ENCODE measurements around the gene LARP4B. TPM values are rescaled to one million over a fixed set of nuclear protein-coding genes. Genes with fewer than 3 reads are reported as not detected.

The LARP4B gene
- total and polyA plus RNA-seq, 2 donors (not counting 1 experiment from before 2014, with no cell fraction given) = 35.6 to 129 TPM

DNA sequence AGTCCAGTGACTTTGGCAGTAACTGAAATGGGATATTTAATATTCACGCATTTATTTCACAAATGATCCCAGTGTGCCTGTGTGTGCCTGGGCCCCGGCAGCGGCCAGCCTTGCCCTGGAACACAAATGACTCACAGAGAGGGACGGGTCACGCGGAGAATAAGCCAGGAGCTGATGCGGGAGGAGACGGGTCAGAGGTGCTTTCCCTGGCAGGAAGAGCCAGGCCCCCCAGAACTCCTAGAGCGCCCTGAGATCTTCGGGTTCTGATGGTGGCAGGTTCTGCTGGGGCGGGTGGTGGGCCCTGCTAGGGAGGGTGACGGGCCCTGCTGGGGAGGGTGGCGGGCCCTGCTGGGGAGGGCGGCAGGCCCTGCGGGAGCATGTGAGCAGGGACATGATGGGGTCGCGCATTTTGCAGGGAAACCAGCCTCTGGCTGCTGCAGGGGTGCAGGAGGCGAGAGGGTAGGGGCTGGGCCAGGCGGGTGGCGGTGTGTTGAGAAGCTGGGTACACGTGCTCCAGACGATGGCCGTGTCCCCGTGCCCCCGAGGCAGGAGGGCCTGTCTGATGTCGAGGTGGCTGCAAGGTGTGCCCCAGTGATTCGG, 157.8 kb downstream of the LARP4B start:
- no peaks in the 10 kb centered on the region for H3K79me2 ChIP-seq (ENCODE audit: control insufficient read depth, insufficient read depth, low read length)
- no peaks in the 10 kb centered on the region for H4K20me1 ChIP-seq (ENCODE audit: control insufficient read depth, insufficient read depth, low read length, poor library complexity, severe bottlenecking)
- no peak for DNase-seq
- H3K9me3 ChIP-seq (ENCODE audit: control extremely low read depth in 1 of 3, control insufficient read depth in 2 of 3, insufficient read depth in 1 of 3, low read length in 2 of 3) = peaks cover 0 to 35% (median 4%) of the 10 kb centered on the region in 3 donors
- TF ChIP-seq, protein P1, sequence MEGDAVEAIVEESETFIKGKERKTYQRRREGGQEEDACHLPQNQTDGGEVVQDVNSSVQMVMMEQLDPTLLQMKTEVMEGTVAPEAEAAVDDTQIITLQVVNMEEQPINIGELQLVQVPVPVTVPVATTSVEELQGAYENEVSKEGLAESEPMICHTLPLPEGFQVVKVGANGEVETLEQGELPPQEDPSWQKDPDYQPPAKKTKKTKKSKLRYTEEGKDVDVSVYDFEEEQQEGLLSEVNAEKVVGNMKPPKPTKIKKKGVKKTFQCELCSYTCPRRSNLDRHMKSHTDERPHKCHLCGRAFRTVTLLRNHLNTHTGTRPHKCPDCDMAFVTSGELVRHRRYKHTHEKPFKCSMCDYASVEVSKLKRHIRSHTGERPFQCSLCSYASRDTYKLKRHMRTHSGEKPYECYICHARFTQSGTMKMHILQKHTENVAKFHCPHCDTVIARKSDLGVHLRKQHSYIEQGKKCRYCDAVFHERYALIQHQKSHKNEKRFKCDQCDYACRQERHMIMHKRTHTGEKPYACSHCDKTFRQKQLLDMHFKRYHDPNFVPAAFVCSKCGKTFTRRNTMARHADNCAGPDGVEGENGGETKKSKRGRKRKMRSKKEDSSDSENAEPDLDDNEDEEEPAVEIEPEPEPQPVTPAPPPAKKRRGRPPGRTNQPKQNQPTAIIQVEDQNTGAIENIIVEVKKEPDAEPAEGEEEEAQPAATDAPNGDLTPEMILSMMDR (IDR thresholded peaks at IDR 0.05) = no peak
- TF ChIP-seq EZH2 (IDR thresholded peaks at IDR 0.05; ENCODE audit: borderline replicate concordance, insufficient read depth, low read depth, low read length, poor library complexity, severe bottlenecking) = no peak
- H3K27ac Mint-ChIP-seq = no peak overlapping the region
- no peaks in the 10 kb centered on the region for H3K4me1 ChIP-seq (ENCODE audit: control insufficient read depth in 2 of 2, insufficient read depth in 2 of 2, low read length in 2 of 2)
- ChIA-PET POLR2A (no interaction called here), CTCF (interaction anchor here (0.5 kb wide), 1 partner anchor 698 kb away, joined by 5 read pairs; no protein-coding TSS in a partner anchor)
- 94% methylated on average over 27 of the region's 27 CpGs for WGBS (ENCODE audit: insufficient coverage)
- no peak for ATAC-seq (ENCODE audit: low read depth)
- no peak overlapping the region for H3K4me2 ChIP-seq (replicated peaks; ENCODE audit: low read depth, low read length, poor library complexity, severe bottlenecking)
- intact Hi-C loops (cut with micrococcal nuclease) = no loop called here
- no peak overlapping the region for H3K4me3 ChIP-seq (ENCODE audit: control extremely low read depth in 1 of 5, extremely low read depth in 1 of 5, insufficient read depth in 1 of 5, low read depth in 2 of 5, low read length in 4 of 5)
- H3K27me3 ChIP-seq (replicated peaks in 1 of 4; ENCODE audit: control extremely low read depth in 1 of 4, control insufficient read depth in 3 of 4, insufficient read depth in 4 of 4, low read length in 3 of 4) = peaks cover 0 to 2% (median 0%) of the 10 kb centered on the region in 4 experiments
- peaks cover 3% of the 10 kb centered on the region for H3K9me3 Mint-ChIP-seq (ENCODE audit: insufficient read depth)
- H3K4me3 Mint-ChIP-seq = no peak overlapping the region
- no peaks in the 10 kb centered on the region for H3K4me1 Mint-ChIP-seq
- H3K27ac ChIP-seq (ENCODE audit: low read length in 2 of 2) = no peak overlapping the region
- no peak overlapping the region for H3K9ac ChIP-seq (ENCODE audit: low read length)
- no peaks in the 10 kb centered on the region for H3K36me3 ChIP-seq (replicated peaks in 1 of 2; ENCODE audit: control extremely low read depth in 1 of 2, control insufficient read depth in 1 of 2, extremely low read depth in 1 of 2, insufficient read depth in 2 of 2, low read length in 1 of 2)
- H3K27me3 Mint-ChIP-seq = peaks cover 3% of the 10 kb centered on the region
- H2AFZ ChIP-seq (ENCODE audit: insufficient read depth, low read depth, low read length, poor library complexity, severe bottlenecking) = no peak overlapping the region

DNA sequence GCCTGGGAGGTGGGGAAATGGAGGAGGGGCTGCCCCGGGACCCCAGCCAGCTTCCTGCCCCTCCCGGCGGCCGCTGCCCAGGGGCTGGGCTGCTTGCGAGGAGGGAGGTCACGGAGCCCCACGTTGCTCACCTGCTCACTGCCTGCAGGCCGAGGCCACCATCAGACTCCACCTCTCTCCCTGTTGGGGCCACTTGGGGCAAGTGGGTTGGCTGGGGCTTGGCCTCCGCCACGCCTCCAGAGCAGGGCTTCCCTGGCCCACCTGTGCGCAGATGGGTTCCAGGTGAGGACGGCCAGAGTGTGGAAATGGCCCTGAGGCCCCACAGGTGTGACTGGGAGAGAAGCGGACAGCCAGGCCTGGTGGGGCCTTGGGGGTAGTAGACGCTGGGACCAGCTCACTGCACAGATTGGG, 159.3 kb downstream of the LARP4B start:
- H3K27ac Mint-ChIP-seq = no peak overlapping the region
- H3K4me1 Mint-ChIP-seq = no peaks in the 10 kb centered on the region
- peaks cover 7% of the 10 kb centered on the region for H3K9me3 Mint-ChIP-seq (ENCODE audit: insufficient read depth)
- Histone ChIP-seq H3K4me3 (ENCODE audit: control extremely low read depth in 1 of 5, extremely low read depth in 1 of 5, insufficient read depth in 1 of 5, low read depth in 2 of 5, low read length in 4 of 5) (no peak overlapping the region), H3K9me3 (ENCODE audit: control extremely low read depth in 1 of 3, control insufficient read depth in 2 of 3, insufficient read depth in 1 of 3, low read length in 2 of 3) (peaks cover 0 to 35% (median 9%) of the 10 kb centered on the region in 3 donors), H3K9ac (ENCODE audit: low read length) (no peak overlapping the region), H3K79me2 (ENCODE audit: control insufficient read depth, insufficient read depth, low read length) (no peaks in the 10 kb centered on the region), H2AFZ (ENCODE audit: insufficient read depth, low read depth, low read length, poor library complexity, severe bottlenecking) (no peak overlapping the region), H3K27ac (ENCODE audit: low read length in 2 of 2) (no peak overlapping the region), H3K36me3 (replicated peaks in 1 of 2; ENCODE audit: control extremely low read depth in 1 of 2, control insufficient read depth in 1 of 2, extremely low read depth in 1 of 2, insufficient read depth in 2 of 2, low read length in 1 of 2) (no peaks in the 10 kb centered on the region), H4K20me1 (ENCODE audit: control insufficient read depth, insufficient read depth, low read length, poor library complexity, severe bottlenecking) (no peaks in the 10 kb centered on the region), H3K4me2 (replicated peaks; ENCODE audit: low read depth, low read length, poor library complexity, severe bottlenecking) (no peak overlapping the region), H3K4me1 (ENCODE audit: control insufficient read depth in 2 of 2, insufficient read depth in 2 of 2, low read length in 2 of 2) (no peaks in the 10 kb centered on the region), H3K27me3 (replicated peaks in 1 of 4; ENCODE audit: control extremely low read depth in 1 of 4, control insufficient read depth in 3 of 4, insufficient read depth in 4 of 4, low read length in 3 of 4) (peaks cover 0 to 2% (median 0%) of the 10 kb centered on the region in 4 experiments)
- CTCF ChIA-PET = no interaction called here
- no peak for DNase-seq
- H3K4me3 Mint-ChIP-seq = no peak overlapping the region
- intact Hi-C loops (cut with micrococcal nuclease) = no loop called here
- no peak for TF ChIP-seq EZH2 (IDR thresholded peaks at IDR 0.05; ENCODE audit: borderline replicate concordance, insufficient read depth, low read depth, low read length, poor library complexity, severe bottlenecking)
- TF ChIP-seq, protein P1 (IDR thresholded peaks at IDR 0.05) = no peak
- H3K27me3 Mint-ChIP-seq = peaks cover 3% of the 10 kb centered on the region
- no peak for ATAC-seq (ENCODE audit: low read depth)
- WGBS (ENCODE audit: insufficient coverage) = 62% methylated on average over 14 of the region's 14 CpGs
- POLR2A ChIA-PET = no interaction called here

All from B cell (primary cell).